Esophagus squamous epithelium (tissue), 4 donors: ENCODE measurements around the gene PSMD14.
"Not testable (repeated sequence)": the region's sequence is repeated elsewhere in the genome, so short reads cannot be mapped to it uniquely, and the experiment has no call there.

Source experiments
- POLR2A ChIP-seq, 4 donors: fragments of 450-650 bp; IDR thresholded peaks; one replicate each; pipeline ENCODE4 v1.6.1; 2017; ENCODE audit warnings: antibody characterized with exemption in 4 of 4, mild to moderate bottlenecking in 4 of 4, moderate library complexity in 3 of 4
- TF ChIP-seq, protein P1 (sequence below), 6 experiments: fragments of 450-650 bp in 4 of 6; fragments of 200-600 bp in 2 of 6; sonication (generic) in 2 of 6; IDR thresholded peaks; one replicate each; pipeline ENCODE4 v1.5.1; 2016 to 2019; ENCODE audit warnings: antibody characterized with exemption in 6 of 6, mild to moderate bottlenecking in 4 of 6, moderate library complexity in 4 of 6

DNA sequence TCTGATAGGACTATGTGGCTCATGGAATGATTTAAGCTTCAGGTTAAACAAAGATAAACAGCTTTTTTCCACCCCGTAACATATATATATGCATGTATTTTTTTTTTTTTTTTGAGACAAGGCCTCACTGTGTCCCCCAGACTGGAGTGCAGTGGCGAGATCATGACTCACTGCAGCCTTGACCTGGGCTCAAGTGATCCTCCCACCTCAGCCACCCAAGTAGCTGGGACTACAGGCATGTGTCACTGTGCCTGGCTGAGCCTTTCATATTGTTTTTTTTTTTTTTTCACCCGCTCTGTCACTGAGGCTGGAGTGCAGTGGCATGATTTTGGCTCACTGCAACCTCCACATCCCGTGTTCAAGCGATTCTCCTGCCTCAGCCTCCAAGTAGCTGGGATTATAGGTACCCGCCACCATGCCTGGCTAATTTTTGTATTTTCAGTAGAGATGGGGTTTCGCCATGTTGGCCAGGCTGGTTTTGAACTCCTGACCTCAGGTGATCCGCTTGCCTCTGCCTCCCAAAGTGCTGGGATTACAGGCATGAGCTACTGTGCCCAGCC, 52.0 kb downstream of the PSMD14 start:
- TF ChIP-seq, protein P1, sequence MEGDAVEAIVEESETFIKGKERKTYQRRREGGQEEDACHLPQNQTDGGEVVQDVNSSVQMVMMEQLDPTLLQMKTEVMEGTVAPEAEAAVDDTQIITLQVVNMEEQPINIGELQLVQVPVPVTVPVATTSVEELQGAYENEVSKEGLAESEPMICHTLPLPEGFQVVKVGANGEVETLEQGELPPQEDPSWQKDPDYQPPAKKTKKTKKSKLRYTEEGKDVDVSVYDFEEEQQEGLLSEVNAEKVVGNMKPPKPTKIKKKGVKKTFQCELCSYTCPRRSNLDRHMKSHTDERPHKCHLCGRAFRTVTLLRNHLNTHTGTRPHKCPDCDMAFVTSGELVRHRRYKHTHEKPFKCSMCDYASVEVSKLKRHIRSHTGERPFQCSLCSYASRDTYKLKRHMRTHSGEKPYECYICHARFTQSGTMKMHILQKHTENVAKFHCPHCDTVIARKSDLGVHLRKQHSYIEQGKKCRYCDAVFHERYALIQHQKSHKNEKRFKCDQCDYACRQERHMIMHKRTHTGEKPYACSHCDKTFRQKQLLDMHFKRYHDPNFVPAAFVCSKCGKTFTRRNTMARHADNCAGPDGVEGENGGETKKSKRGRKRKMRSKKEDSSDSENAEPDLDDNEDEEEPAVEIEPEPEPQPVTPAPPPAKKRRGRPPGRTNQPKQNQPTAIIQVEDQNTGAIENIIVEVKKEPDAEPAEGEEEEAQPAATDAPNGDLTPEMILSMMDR (IDR thresholded peaks at IDR 0.05): not testable (repeated sequence)
- not testable (repeated sequence) for TF ChIP-seq POLR2A (IDR thresholded peaks at IDR 0.05)
